PFSK-1 (cell line): ENCODE data around the gene TGFB2.

Source experiments
- FOXP2 ChIP-seq: optimal IDR thresholded peaks from 2 replicates; pipeline ENCODE3; 2011; ENCODE audit warnings: borderline replicate concordance, control low read depth, inconsistent platforms; ENCODE audit not compliant: insufficient read depth; ENCODE audit errors: extremely low read length, extremely low read depth
- POLR2AphosphoS5 ChIP-seq: IDR thresholded peaks from 2 replicates; pipeline ENCODE4 v1.6.1; 2012; ENCODE audit warnings: low read depth, mild to moderate bottlenecking, control low read depth, low read length, moderate library complexity
- SIN3A ChIP-seq: IDR thresholded peaks from 2 replicates; pipeline ENCODE4 v1.6.1; 2012; ENCODE audit warnings: mild to moderate bottlenecking, low read length, moderate library complexity, borderline replicate concordance; ENCODE audit not compliant: insufficient read depth
- TAF1 ChIP-seq: IDR thresholded peaks from 2 replicates; pipeline ENCODE4 v1.6.1; 2012; ENCODE audit warnings: low read length, control low read depth, borderline replicate concordance; ENCODE audit not compliant: insufficient read depth
- TF ChIP-seq, protein P1 (sequence below), 2 experiments: IDR thresholded peaks; 2 replicates each; pipeline versions ENCODE4 v1.6.1 to v1.8.0; 2011 to 2012; ENCODE audit warnings: low read depth in 2 of 2, low read length in 2 of 2, control low read depth in 1 of 2, inconsistent platforms in 1 of 2, mild to moderate bottlenecking in 1 of 2, moderate library complexity in 1 of 2; ENCODE audit not compliant: insufficient read depth in 1 of 2

TGFB2 gene

DNA sequence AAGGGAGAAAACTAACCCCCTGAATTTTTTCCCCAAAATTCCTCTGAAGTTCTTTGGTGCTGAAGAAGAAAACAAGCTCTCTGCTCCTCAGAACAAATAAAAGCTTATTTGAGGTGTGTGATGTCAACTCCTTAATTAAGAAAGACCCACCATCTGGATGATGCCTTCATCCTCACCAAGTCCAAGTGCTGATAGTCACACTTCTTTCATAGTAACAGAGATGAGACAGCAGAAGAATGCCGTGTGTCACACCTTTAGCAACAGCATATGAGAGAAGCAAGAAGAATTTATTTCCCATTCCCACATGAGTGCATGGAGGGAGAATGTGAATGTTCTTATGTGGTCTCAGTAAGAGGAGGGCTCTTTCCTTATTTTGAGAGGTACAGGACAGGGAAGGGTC is 91.2 kb downstream of the TGFB2 start:
- TF ChIP-seq SIN3A (no peak), FOXP2 (no peak), TAF1 (no peak), POLR2AphosphoS5 (no peak)
- TF ChIP-seq, protein P1, sequence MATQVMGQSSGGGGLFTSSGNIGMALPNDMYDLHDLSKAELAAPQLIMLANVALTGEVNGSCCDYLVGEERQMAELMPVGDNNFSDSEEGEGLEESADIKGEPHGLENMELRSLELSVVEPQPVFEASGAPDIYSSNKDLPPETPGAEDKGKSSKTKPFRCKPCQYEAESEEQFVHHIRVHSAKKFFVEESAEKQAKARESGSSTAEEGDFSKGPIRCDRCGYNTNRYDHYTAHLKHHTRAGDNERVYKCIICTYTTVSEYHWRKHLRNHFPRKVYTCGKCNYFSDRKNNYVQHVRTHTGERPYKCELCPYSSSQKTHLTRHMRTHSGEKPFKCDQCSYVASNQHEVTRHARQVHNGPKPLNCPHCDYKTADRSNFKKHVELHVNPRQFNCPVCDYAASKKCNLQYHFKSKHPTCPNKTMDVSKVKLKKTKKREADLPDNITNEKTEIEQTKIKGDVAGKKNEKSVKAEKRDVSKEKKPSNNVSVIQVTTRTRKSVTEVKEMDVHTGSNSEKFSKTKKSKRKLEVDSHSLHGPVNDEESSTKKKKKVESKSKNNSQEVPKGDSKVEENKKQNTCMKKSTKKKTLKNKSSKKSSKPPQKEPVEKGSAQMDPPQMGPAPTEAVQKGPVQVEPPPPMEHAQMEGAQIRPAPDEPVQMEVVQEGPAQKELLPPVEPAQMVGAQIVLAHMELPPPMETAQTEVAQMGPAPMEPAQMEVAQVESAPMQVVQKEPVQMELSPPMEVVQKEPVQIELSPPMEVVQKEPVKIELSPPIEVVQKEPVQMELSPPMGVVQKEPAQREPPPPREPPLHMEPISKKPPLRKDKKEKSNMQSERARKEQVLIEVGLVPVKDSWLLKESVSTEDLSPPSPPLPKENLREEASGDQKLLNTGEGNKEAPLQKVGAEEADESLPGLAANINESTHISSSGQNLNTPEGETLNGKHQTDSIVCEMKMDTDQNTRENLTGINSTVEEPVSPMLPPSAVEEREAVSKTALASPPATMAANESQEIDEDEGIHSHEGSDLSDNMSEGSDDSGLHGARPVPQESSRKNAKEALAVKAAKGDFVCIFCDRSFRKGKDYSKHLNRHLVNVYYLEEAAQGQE (IDR thresholded peaks at IDR 0.05; ENCODE audit: insufficient read depth in 1 of 2, low read depth in 2 of 2, low read length in 2 of 2): no peak

DNA sequence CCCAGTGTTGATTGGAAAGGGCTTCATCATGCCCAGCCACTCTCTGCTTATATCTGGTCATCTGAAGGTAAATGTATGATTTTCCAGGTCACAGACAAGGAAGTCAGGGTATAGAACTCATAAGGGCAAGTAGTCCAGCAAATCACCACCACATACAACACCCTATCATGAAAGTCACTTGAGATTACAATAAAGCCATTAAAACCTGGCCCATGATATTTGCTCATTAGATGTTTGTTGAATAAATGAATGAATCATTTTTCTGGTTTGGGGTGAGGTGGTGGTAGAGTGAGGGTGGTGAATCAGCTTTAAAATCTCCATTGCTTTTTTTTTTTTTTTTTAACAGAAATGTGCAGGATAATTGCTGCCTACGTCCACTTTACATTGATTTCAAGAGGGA is 91.9 kb downstream of the TGFB2 start:
- TF ChIP-seq FOXP2 (no peak), POLR2AphosphoS5 (no peak), SIN3A (no peak), TAF1 (no peak)
- TF ChIP-seq, protein P1 (IDR thresholded peaks at IDR 0.05; ENCODE audit: insufficient read depth in 1 of 2, low read depth in 2 of 2, low read length in 2 of 2): no peak

DNA sequence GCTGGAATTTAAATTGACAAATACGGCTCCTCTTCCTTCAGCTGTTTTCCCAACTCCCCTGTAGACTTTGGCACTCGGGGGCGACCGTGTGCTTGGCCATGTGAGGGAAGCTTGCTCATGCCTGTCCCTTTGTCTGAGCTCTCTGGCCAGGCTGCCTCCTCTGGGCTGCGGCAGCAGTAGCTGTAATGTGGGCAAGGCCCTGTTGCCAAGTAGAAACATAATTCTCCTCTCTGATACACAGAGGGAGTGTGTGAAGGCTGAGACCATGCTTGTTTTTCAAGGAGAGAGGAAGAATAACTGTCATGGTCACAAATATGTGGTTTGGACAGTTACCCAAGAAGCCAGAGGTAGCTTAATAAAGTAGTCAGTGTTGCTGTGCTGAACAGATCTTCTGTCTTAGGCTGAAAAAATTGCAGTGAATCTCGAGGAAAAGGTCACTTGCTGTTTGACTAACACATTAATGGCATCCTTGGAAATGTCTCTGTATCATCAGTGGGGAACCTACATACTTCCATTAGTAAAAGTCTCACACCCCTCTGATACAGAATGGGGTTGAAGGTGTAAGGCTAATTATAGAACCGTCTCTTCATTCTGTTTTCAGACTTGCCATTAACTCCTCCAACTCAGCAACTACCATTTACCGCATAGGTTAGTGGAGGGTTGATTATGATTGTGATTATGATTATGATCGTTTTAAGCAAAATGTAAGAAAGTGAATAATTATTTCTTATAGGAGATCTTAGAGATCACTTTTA is 94.6 kb downstream of the TGFB2 start:
- TF ChIP-seq POLR2AphosphoS5: no peak
- TF ChIP-seq, protein P1 (IDR thresholded peaks at IDR 0.05; ENCODE audit: insufficient read depth in 1 of 2, low read depth in 2 of 2, low read length in 2 of 2): no peak
- no peak for TF ChIP-seq TAF1
- no peak for TF ChIP-seq FOXP2
- no peak for TF ChIP-seq SIN3A

DNA sequence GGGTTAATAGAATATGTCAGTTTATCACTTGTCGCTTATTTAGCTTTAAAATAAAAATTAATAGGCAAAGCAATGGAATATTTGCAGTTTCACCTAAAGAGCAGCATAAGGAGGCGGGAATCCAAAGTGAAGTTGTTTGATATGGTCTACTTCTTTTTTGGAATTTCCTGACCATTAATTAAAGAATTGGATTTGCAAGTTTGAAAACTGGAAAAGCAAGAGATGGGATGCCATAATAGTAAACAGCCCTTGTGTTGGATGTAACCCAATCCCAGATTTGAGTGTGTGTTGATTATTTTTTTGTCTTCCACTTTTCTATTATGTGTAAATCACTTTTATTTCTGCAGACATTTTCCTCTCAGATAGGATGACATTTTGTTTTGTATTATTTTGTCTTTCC is 98.1 kb downstream of the TGFB2 start:
- no peak for TF ChIP-seq FOXP2
- no peak for TF ChIP-seq POLR2AphosphoS5
- no peak for TF ChIP-seq TAF1
- TF ChIP-seq, protein P1 (IDR thresholded peaks at IDR 0.05; ENCODE audit: insufficient read depth in 1 of 2, low read depth in 2 of 2, low read length in 2 of 2): no peak
- no peak for TF ChIP-seq SIN3A

DNA sequence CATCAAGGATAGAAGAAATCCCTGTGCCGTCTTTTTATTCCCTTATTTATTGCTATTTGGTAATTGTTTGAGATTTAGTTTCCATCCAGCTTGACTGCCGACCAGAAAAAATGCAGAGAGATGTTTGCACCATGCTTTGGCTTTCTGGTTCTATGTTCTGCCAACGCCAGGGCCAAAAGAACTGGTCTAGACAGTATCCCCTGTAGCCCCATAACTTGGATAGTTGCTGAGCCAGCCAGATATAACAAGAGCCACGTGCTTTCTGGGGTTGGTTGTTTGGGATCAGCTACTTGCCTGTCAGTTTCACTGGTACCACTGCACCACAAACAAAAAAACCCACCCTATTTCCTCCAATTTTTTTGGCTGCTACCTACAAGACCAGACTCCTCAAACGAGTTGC is 99.0 kb downstream of the TGFB2 start:
- TF ChIP-seq FOXP2 (no peak), SIN3A (no peak)
